Upper lobe of left lung (tissue), 4 donors: Measurements from ENCODE around the gene PPRC1.
"Not testable (repeated sequence)": the region's sequence is repeated elsewhere in the genome, so short reads cannot be mapped to it uniquely, and the experiment has no call there.

Experiments
- POLR2AphosphoS5 ChIP-seq, 2 donors: sonication (generic); formaldehyde crosslinking; IDR thresholded peaks; one replicate each; pipeline ENCODE4 v1.5.1; 2017; ENCODE audit warnings: antibody characterized with exemption in 2 of 2
- TF ChIP-seq, protein P1 (sequence below), 6 experiments: fragments of 450-650 bp in 4 of 6; fragments of 200-600 bp in 2 of 6; sonication (generic) in 2 of 6; IDR thresholded peaks; one replicate each; pipeline ENCODE4 v1.5.1; 2016 to 2019; ENCODE audit warnings: antibody characterized with exemption in 6 of 6

DNA sequence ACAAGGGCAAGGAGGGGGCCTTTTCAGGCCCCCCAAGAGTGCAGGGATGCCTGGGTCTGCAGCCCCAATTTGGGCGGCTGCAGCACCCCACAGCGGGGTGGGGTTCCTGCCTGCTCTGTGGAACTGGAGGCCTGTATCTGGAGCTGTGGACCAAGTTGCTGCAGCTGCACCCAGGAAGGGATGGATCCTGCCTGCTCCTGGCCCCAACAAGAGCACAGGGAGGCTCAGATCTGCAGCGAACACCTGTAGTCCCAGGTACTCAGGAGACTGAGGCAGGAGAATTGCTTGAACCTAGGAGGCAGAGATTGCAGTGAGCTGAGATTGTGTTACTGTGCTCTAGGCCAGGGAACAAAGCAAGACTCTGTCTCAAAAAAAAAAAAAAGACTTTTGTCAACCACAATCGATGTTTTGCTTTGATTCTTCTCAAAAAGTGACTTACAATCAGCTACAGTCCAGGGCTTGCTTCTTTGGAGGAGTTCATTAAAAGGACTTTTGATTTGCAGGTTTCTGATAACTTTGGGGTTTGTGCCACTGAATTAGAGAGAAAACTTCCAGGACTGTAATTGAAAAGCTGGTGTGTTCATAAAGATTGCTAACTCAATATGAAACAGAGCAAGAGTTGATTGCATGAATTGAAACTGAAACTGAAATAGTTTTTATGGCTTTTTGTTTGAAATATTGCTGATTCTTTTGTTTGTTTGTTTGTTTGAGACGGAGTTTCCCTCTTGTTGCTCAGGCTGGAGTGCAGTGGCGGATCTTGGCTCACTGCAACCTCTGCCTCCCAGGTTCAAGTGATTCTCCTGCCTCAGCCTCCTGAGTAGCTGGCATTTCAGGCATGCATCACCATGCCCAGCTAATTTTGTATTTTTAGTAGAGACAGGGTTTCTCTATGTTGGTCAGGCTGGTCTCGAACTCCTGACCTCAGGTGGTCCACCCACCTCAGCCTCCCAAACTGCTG lies 56.4 kb downstream of the PPRC1 start:
- TF ChIP-seq POLR2AphosphoS5 (IDR thresholded peaks at IDR 0.05), result not testable (repeated sequence)
- TF ChIP-seq, protein P1, sequence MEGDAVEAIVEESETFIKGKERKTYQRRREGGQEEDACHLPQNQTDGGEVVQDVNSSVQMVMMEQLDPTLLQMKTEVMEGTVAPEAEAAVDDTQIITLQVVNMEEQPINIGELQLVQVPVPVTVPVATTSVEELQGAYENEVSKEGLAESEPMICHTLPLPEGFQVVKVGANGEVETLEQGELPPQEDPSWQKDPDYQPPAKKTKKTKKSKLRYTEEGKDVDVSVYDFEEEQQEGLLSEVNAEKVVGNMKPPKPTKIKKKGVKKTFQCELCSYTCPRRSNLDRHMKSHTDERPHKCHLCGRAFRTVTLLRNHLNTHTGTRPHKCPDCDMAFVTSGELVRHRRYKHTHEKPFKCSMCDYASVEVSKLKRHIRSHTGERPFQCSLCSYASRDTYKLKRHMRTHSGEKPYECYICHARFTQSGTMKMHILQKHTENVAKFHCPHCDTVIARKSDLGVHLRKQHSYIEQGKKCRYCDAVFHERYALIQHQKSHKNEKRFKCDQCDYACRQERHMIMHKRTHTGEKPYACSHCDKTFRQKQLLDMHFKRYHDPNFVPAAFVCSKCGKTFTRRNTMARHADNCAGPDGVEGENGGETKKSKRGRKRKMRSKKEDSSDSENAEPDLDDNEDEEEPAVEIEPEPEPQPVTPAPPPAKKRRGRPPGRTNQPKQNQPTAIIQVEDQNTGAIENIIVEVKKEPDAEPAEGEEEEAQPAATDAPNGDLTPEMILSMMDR (IDR thresholded peaks at IDR 0.05), result not testable (repeated sequence)
